Progenitor cell of endocrine pancreas (in vitro differentiated cells): ENCODE results near the gene ADCY10. TPM values are rescaled to one million over a fixed set of nuclear protein-coding genes. Genes with fewer than 3 reads are reported as not detected.

Experiments
- DNase-seq: peaks from one replicate; pipeline ENCODE4 v3.0.0; 2021; ENCODE audit warnings: low spot score; ENCODE audit not compliant: unreplicated experiment
- H3K27ac Mint-ChIP-seq: 2 replicates; pipeline ENCODE4 v1.8.0; 2021; ENCODE audit warnings: mild to moderate bottlenecking, moderate library complexity, mixed read lengths
- H3K27me3 Mint-ChIP-seq: 2 replicates; pipeline ENCODE4 v1.8.0; 2021; ENCODE audit warnings: mixed read lengths
- H3K36me3 Mint-ChIP-seq: 2 replicates; pipeline ENCODE4 v1.8.0; 2022; ENCODE audit warnings: mixed read lengths; ENCODE audit not compliant: insufficient read depth
- H3K4me1 Mint-ChIP-seq: 2 replicates; pipeline ENCODE4 v1.8.0; 2021; ENCODE audit warnings: low read depth, mixed read lengths
- H3K4me3 Mint-ChIP-seq: 2 replicates; pipeline ENCODE4 v1.8.0; 2021; ENCODE audit warnings: low read depth, mild to moderate bottlenecking, moderate library complexity, mixed read lengths
- H3K9me3 Mint-ChIP-seq: 2 replicates; pipeline ENCODE4 v1.8.0; 2021; ENCODE audit warnings: low read depth, mixed read lengths
- total RNA-seq: library from RNA; stranded (reverse); gene quantifications from 2 replicates; pipeline ENCODE4 v1.2.1, GENCODE V29; 2021
- TF ChIP-seq, protein P1 (sequence below): fragments of 200-600 bp; sonication (generic); IDR thresholded peaks from one replicate; pipeline ENCODE4 v1.5.0; 2021; ENCODE audit warnings: antibody characterized with exemption, mild to moderate bottlenecking; ENCODE audit not compliant: unreplicated experiment

Gene ADCY10
- total RNA-seq, 1 donor from 2014 or later: 0.60 TPM

DNA sequence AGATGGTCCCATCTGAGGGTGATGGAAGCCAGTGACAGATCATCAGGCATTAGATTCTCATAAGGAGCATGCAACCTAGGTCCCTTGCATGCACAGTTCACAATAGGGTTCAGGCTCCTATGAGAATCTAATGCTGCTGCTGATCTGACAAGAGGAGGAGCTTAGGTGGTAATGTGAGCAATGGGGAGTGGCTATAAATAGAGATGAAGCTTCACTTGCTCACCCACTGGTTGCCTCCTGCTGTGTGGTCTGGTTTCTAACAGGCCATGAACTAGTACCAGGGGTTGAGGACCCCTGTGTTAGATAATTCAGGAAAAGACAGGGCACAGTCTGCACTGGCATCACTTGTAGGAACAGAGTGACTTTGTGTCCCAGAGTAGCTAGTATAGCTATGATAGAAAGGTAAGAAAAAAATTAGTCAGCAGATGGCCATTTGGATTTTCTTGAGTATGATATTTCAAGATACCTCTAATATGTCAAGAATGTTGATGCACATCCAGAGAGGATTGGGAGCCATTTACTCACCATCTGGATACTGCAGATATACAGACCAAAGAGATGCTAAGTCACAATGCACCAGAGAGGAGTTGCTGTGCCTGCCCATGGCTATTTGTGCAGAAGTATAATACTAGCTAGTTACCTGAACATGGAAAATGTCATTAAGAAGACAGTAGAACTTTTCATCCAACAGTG is 53.6 kb downstream of the ADCY10 start:
- Mint-ChIP-seq H3K9me3 (no peaks in the 10 kb centered on the region), H3K27ac (no peak overlapping the region), H3K4me3 (no peak overlapping the region), H3K27me3 (no peaks in the 10 kb centered on the region), H3K36me3 (no peaks in the 10 kb centered on the region), H3K4me1 (peaks cover 16% of the 10 kb centered on the region)
- TF ChIP-seq, protein P1, sequence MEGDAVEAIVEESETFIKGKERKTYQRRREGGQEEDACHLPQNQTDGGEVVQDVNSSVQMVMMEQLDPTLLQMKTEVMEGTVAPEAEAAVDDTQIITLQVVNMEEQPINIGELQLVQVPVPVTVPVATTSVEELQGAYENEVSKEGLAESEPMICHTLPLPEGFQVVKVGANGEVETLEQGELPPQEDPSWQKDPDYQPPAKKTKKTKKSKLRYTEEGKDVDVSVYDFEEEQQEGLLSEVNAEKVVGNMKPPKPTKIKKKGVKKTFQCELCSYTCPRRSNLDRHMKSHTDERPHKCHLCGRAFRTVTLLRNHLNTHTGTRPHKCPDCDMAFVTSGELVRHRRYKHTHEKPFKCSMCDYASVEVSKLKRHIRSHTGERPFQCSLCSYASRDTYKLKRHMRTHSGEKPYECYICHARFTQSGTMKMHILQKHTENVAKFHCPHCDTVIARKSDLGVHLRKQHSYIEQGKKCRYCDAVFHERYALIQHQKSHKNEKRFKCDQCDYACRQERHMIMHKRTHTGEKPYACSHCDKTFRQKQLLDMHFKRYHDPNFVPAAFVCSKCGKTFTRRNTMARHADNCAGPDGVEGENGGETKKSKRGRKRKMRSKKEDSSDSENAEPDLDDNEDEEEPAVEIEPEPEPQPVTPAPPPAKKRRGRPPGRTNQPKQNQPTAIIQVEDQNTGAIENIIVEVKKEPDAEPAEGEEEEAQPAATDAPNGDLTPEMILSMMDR: no peak
- no peak for DNase-seq

DNA sequence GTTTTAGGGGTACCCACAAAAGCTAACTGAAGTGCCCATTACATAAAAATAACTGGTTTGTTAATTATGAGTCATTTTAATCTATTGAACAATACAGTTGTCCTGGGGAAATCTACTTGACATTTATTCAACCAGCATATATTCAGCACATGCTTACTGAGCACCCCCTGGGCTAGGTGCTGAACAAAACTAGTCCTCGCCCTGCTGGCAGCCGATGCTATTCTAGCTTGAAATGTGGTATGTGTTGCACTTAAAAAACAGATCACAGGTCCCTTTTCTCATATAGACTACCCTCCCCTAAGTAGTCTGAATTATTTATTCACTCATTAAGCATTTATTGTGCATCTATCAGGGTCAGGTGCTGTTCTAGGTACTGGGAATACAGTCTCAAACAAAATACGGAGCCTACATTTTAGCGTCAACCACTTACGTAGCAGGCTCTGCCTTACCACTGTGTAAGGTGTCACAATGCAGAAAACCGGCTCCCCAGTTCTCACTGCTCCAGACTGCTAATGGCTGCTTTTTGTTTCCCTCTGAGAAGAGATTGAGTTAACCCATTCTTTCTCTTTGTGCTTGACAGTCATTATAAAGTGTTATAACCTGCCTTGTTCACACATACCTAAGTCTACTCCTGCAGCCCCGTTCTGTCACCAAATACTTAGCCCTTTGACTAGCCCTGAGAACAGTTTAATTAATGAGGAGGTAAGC is 57.1 kb downstream of the ADCY10 start:
- DNase-seq: no peak
- H3K9me3 Mint-ChIP-seq: no peaks in the 10 kb centered on the region
- TF ChIP-seq, protein P1: no peak

DNA sequence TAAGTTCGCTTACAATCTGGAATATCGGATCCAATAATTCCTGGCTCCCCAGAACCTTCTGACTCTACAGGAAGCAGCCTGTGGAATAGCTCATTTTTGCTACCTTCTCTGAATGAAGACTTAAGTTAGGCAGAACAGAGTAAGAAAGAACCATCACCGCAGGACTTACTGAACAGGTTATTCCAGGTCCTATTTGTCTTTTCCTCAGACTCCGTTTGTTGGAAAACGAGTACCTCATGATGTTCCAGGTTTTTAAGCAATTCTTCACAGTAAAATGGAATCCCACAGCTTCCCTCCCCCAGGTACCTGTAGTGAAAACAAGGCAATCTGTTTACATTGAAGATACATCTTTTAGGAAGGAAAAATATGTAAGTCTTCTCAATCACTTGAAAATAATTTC is 59.8 kb downstream of the ADCY10 start:
- no peak for DNase-seq
- Mint-ChIP-seq H3K27ac (no peak overlapping the region), H3K27me3 (no peaks in the 10 kb centered on the region), H3K9me3 (no peaks in the 10 kb centered on the region), H3K4me1 (peaks cover 15% of the 10 kb centered on the region), H3K36me3 (no peaks in the 10 kb centered on the region), H3K4me3 (no peak overlapping the region)
- TF ChIP-seq, protein P1: no peak

More for the DNA sequence above, 57.1 kb downstream of the ADCY10 start:
- H3K27me3 Mint-ChIP-seq: no peaks in the 10 kb centered on the region
- H3K36me3 Mint-ChIP-seq: no peaks in the 10 kb centered on the region
- H3K4me1 Mint-ChIP-seq: peaks cover 15% of the 10 kb centered on the region
- H3K27ac Mint-ChIP-seq: no peak overlapping the region
- no peak overlapping the region for H3K4me3 Mint-ChIP-seq

DNA sequence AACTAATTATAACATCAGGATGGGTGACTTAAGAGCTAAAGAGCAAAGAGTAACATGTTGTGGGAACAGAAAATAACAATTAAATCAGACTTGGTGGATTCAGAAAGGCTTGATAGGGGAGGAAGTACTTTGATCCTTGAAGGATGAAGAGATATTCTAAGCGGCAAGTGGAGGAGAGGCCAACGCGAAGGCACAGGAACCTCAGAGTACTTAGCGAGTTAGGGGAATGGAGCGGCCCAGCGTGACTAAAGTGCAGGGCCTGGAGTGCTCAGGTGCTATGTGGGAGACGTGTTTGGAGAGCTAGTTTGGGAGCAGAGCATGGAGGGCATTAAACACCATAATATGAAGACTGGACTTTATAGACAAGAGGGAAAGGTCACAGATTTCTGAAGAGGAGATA is 64.3 kb downstream of the ADCY10 start:
- Mint-ChIP-seq H3K4me1 (peaks cover 4% of the 10 kb centered on the region), H3K9me3 (no peaks in the 10 kb centered on the region), H3K36me3 (no peaks in the 10 kb centered on the region), H3K27ac (no peak overlapping the region), H3K27me3 (no peaks in the 10 kb centered on the region), H3K4me3 (no peak overlapping the region)
- TF ChIP-seq, protein P1: no peak
- DNase-seq: no peak

DNA sequence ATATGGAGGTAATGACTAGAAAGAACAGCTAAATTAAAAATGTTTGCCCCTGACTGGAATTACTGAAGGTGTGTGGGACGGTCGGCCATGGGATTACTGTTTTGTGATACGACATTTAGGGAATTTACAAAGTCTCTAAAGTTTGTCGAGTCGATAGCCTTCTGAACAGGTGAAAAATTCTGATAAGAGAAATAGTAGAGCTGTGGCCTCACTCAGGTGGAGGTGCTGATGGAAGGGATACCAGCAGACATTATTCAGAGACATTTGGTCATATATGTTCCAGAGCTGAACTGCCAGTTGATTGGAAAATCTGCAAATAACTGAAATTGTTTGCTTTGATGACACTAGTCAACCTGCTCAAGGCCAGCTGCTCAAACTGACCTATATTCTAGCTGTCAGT is 71.1 kb downstream of the ADCY10 start:
- TF ChIP-seq, protein P1: no peak
- no peaks in the 10 kb centered on the region for H3K9me3 Mint-ChIP-seq
- no peaks in the 10 kb centered on the region for H3K36me3 Mint-ChIP-seq
- no peak overlapping the region for H3K27ac Mint-ChIP-seq
- H3K27me3 Mint-ChIP-seq: no peaks in the 10 kb centered on the region
- no peak overlapping the region for H3K4me3 Mint-ChIP-seq
- DNase-seq: no peak
- no peaks in the 10 kb centered on the region for H3K4me1 Mint-ChIP-seq
